Activated CD4-positive, alpha-beta memory T cell treated with anti-CD3 and anti-CD28 coated beads for 36 hours (primary cell): ENCODE measurements around the gene TAF6. TPM values are rescaled to one million over a fixed set of nuclear protein-coding genes. Genes with fewer than 3 reads are reported as not detected.

Source experiments
- CTCF ChIA-PET: fragments of 350-600 bp; sonication (Branson Sonifier 250); formaldehyde crosslinking; loops from one replicate; lab custom pipeline; 2021; ENCODE audit warnings: antibody characterized with exemption, inconsistent platforms; lab: Charles Lee
- POLR2A ChIA-PET: fragments of 350-600 bp; sonication (Branson Sonifier 250); formaldehyde crosslinking; loops from one replicate; lab custom pipeline; 2021; ENCODE audit warnings: antibody characterized with exemption; lab: Charles Lee
- DNase-seq: peaks from one replicate; pipeline ENCODE4 v3.0.0-alpha.2; 2020
- H3K27ac Mint-ChIP-seq: one replicate; pipeline ENCODE4 v1.8.0; 2021; ENCODE audit warnings: mixed read lengths
- H3K27me3 Mint-ChIP-seq: one replicate; pipeline ENCODE4 v1.8.0; 2021; ENCODE audit warnings: mixed read lengths
- H3K36me3 Mint-ChIP-seq: one replicate; pipeline ENCODE4 v1.8.0; 2021; ENCODE audit warnings: mixed read lengths
- H3K4me1 Mint-ChIP-seq: one replicate; pipeline ENCODE4 v1.8.0; 2021; ENCODE audit warnings: low read depth, mixed read lengths
- H3K4me3 Mint-ChIP-seq: one replicate; pipeline ENCODE4 v1.8.0; 2021; ENCODE audit warnings: mild to moderate bottlenecking, mixed read lengths
- H3K9me3 Mint-ChIP-seq: one replicate; pipeline ENCODE4 v1.8.0; 2021; ENCODE audit warnings: mixed read lengths
- intact Hi-C: fragments of 100-400 bp; cut with micrococcal nuclease; formaldehyde crosslinking; loops from one replicate; pipeline ENCODE4 v1.15.1; 2023
- total RNA-seq, 2 experiments: library from RNA; stranded (reverse); gene quantifications; one replicate each; pipeline ENCODE4 v1.2.3, GENCODE V29; 2021

TAF6 gene
- total RNA-seq, 2 experiments from 2014 or later, result 54.3 to 63.7 TPM

GRCh38 chr7:100090527-100091410 is 28.4 kb downstream of the TAF6 start:
- DNase-seq, result no peak
- intact Hi-C loops, result no loop called here
- H3K4me1 Mint-ChIP-seq, result peaks cover 49% of the 10 kb centered on the region
- POLR2A ChIA-PET, result interaction anchor here (0.7 to 4.3 kb wide), 4 partner anchors 8 to 118 kb away, joined by 3 to 44 read pairs (median 6); partner anchors contain the start of genes AP4M1 and MCM7
- no peaks in the 10 kb centered on the region for H3K9me3 Mint-ChIP-seq
- CTCF ChIA-PET, result interaction anchor here (0.6 to 2.3 kb wide), 4 partner anchors 9 to 615 kb away, joined by 3 to 11 read pairs (median 5); partner anchors contain the start of genes AP4M1, MCM7, POP7 and ZNF3
- no peaks in the 10 kb centered on the region for H3K27me3 Mint-ChIP-seq
- H3K27ac Mint-ChIP-seq, result peak overlapping the region; percentile 72
- H3K36me3 Mint-ChIP-seq, result peaks cover 44% of the 10 kb centered on the region
- peak overlapping the region; percentile 53 for H3K4me3 Mint-ChIP-seq

- Mint-ChIP-seq H3K27ac (peak overlapping the region; percentile 95), H3K9me3 (no peaks in the 10 kb centered on the region), H3K36me3 (peaks cover 36% of the 10 kb centered on the region), H3K4me1 (peaks cover 40% of the 10 kb centered on the region), H3K27me3 (no peaks in the 10 kb centered on the region), H3K4me3 (peak overlapping the region; percentile 93)
- POLR2A ChIA-PET, result interaction anchor here (0.6 to 4.3 kb wide), 4 partner anchors 11 to 339 kb away, joined by 4 to 44 read pairs (median 8); partner anchors contain the start of genes AP4M1, MCM7 and ZCWPW1
- peak; percentile 34 for DNase-seq
- CTCF ChIA-PET, result interaction anchor here (0.6 to 2.3 kb wide), 4 partner anchors 8 to 714 kb away, joined by 5 to 11 read pairs (median 5); partner anchors contain the start of genes AP4M1, MCM7, POP7 and ZNF3
- intact Hi-C loops, result loop anchor here (1.0 to 10.0 kb wide), 3 partner anchors 11 to 585 kb away; partner anchors contain the start of genes CNPY4, TAF6, ZKSCAN5 and ZNF394
These were observed 29.5 kb downstream of the TAF6 start for GRCh38 chr7:100089458-100090196.

- peak; percentile 89 for DNase-seq
- Mint-ChIP-seq H3K4me1 (peaks cover 40% of the 10 kb centered on the region), H3K9me3 (no peaks in the 10 kb centered on the region), H3K4me3 (peak within 1 kb of the TSS; percentile 93), H3K36me3 (peaks cover 32% of the 10 kb centered on the region), H3K27me3 (no peaks in the 10 kb centered on the region), H3K27ac (peak within 1 kb of the TSS; percentile 95)
- intact Hi-C loops, result loop anchor here (1.0 to 10.0 kb wide), 3 partner anchors 11 to 584 kb away; partner anchors contain the start of genes CNPY4, TAF6, ZKSCAN5 and ZNF394
- POLR2A ChIA-PET, result interaction anchor here (1.0 to 4.3 kb wide), 2 partner anchors 12 to 38 kb away, joined by 3 to 44 read pairs; partner anchors contain the start of genes AP4M1, MBLAC1 and MCM7
- CTCF ChIA-PET, result interaction anchor here (2.3 kb wide), 1 partner anchor 12 kb away, joined by 11 read pairs; the partner anchor contains the start of genes AP4M1 and MCM7
These were observed 30.3 kb downstream of the TAF6 start, which contains the start of gene COPS6 for GRCh38 chr7:100088621-100089457. Gene COPS6, plus strand, starts transcription at chr7:100088969. Its CDS starts 22 bp downstream, at chr7:100088991.

GRCh38 chr7:100088095-100088620 is 31.0 kb downstream of the TAF6 start:
- H3K4me1 Mint-ChIP-seq, result peaks cover 35% of the 10 kb centered on the region
- H3K4me3 Mint-ChIP-seq, result peak overlapping the region; percentile 93
- no peaks in the 10 kb centered on the region for H3K27me3 Mint-ChIP-seq
- peak overlapping the region; percentile 95 for H3K27ac Mint-ChIP-seq
- H3K9me3 Mint-ChIP-seq, result no peaks in the 10 kb centered on the region
- intact Hi-C loops, result loop anchor here (2.0 to 10.0 kb wide), 2 partner anchors 31 to 583 kb away; partner anchors contain the start of genes CNPY4, TAF6, ZKSCAN5 and ZNF394
- ChIA-PET CTCF (no interaction called here), POLR2A (interaction anchor here (1.0 to 4.3 kb wide), 3 partner anchors 13 to 168 kb away, joined by 3 to 44 read pairs (median 5); partner anchors contain the start of genes AP4M1, MBLAC1, MCM7 and TRIM4)
- peaks cover 25% of the 10 kb centered on the region for H3K36me3 Mint-ChIP-seq
- DNase-seq, result no peak

GRCh38 chr7:100087055-100087750 is 32.0 kb downstream of the TAF6 start:
- Mint-ChIP-seq H3K4me1 (peaks cover 39% of the 10 kb centered on the region), H3K27ac (peak overlapping the region; percentile 76), H3K27me3 (no peaks in the 10 kb centered on the region), H3K4me3 (peak overlapping the region; percentile 13), H3K9me3 (no peaks in the 10 kb centered on the region), H3K36me3 (peaks cover 17% of the 10 kb centered on the region)
- intact Hi-C loops, result loop anchor here (10.0 kb wide), 1 partner anchor 582 kb away; the partner anchor contains the start of genes ZKSCAN5 and ZNF394
- CTCF ChIA-PET, result no interaction called here
- DNase-seq, result no peak
- POLR2A ChIA-PET, result interaction anchor here (1.4 to 4.3 kb wide), 2 partner anchors 14 to 167 kb away, joined by 5 to 44 read pairs; partner anchors contain the start of genes AP4M1, MCM7 and TRIM4

- POLR2A ChIA-PET, result no interaction called here
- Mint-ChIP-seq H3K4me1 (peaks cover 39% of the 10 kb centered on the region), H3K27me3 (no peaks in the 10 kb centered on the region), H3K9me3 (no peaks in the 10 kb centered on the region), H3K36me3 (peaks cover 12% of the 10 kb centered on the region), H3K4me3 (no peak overlapping the region), H3K27ac (no peak overlapping the region)
- intact Hi-C loops, result loop anchor here (10.0 kb wide), 1 partner anchor 581 kb away; the partner anchor contains the start of genes ZKSCAN5 and ZNF394
- no peak for DNase-seq
- CTCF ChIA-PET, result no interaction called here
These were observed 33.6 kb downstream of the TAF6 start for GRCh38 chr7:100085515-100085914.

- H3K27ac Mint-ChIP-seq, result peak overlapping the region; percentile 85
- ChIA-PET POLR2A (interaction anchor here (1.1 to 1.4 kb wide), 3 partner anchors 18 to 68 kb away, joined by 3 to 17 read pairs (median 4); partner anchors contain the start of genes AP4M1, MCM7 and ZSCAN21), CTCF (interaction anchor here (0.9 to 1.5 kb wide), 10 partner anchors 12 to 452 kb away, joined by 3 to 8 read pairs (median 3); partner anchors contain the start of genes AP4M1, MCM7, ZKSCAN1 and ZSCAN21)
- peaks cover 36% of the 10 kb centered on the region for H3K4me1 Mint-ChIP-seq
- H3K4me3 Mint-ChIP-seq, result peak overlapping the region; percentile 83
- no peak for DNase-seq
- no peaks in the 10 kb centered on the region for H3K27me3 Mint-ChIP-seq
- H3K9me3 Mint-ChIP-seq, result no peaks in the 10 kb centered on the region
- intact Hi-C loops, result loop anchor here (10.0 kb wide), 1 partner anchor 578 kb away; the partner anchor contains the start of genes ZKSCAN5 and ZNF394
- H3K36me3 Mint-ChIP-seq, result peaks cover 11% of the 10 kb centered on the region
These were observed 36.2 kb downstream of the TAF6 start for GRCh38 chr7:100082978-100083377.

GRCh38 chr7:100081535-100082102 is 37.5 kb downstream of the TAF6 start, which contains the start of gene ZNF3:
Gene ZNF3, minus strand, starts transcription at chr7:100081723. Its CDS starts 4,366 bp downstream, at chr7:100077357.
- Mint-ChIP-seq H3K4me3 (peak within 1 kb of the TSS; percentile 83), H3K27me3 (no peaks in the 10 kb centered on the region), H3K9me3 (no peaks in the 10 kb centered on the region), H3K36me3 (peaks cover 16% of the 10 kb centered on the region), H3K27ac (peak within 1 kb of the TSS; percentile 85), H3K4me1 (peaks cover 29% of the 10 kb centered on the region)
- ChIA-PET POLR2A (interaction anchor here (0.8 to 1.4 kb wide), 4 partner anchors 10 to 67 kb away, joined by 3 to 17 read pairs (median 4); partner anchors contain the start of genes AP4M1, MCM7 and ZSCAN21), CTCF (interaction anchor here (0.8 to 1.9 kb wide), 7 partner anchors 9 to 326 kb away, joined by 3 to 8 read pairs (median 5); partner anchors contain the start of genes AP4M1, MCM7, TRIM4 and ZKSCAN1)
- peak; percentile 99 for DNase-seq
- intact Hi-C loops, result loop anchor here (1.0 to 10.0 kb wide), 7 partner anchors 20 to 577 kb away; partner anchors contain the start of genes AP4M1, MCM7, TRIM4 and ZKSCAN1
